Effector memory CD8-positive, alpha-beta T cell (primary cell): ENCODE data around the gene CRISPLD2.
"Not testable (repeated sequence)": the region's sequence is repeated elsewhere in the genome, so short reads cannot be mapped to it uniquely, and the experiment has no call there.

Experiments used
- ATAC-seq: fragments of 150-1000 bp; cut with Tn5 transposase; replicated peaks from 2 replicates; pipeline ENCODE4 v1.10.0; 2021; ENCODE audit warnings: mild to moderate bottlenecking, moderate library complexity
- DNase-seq, 3 experiments: peaks; one replicate each; pipeline ENCODE4 v3.0.0; 2021
- H3K27ac Mint-ChIP-seq, 2 donors: one replicate each; pipeline ENCODE4 v1.8.0; 2022; ENCODE audit warnings: mild to moderate bottlenecking in 2 of 2, mixed read lengths in 2 of 2, moderate library complexity in 2 of 2
- H3K27me3 Mint-ChIP-seq, 2 donors: one replicate each; pipeline ENCODE4 v1.8.0; 2022; ENCODE audit warnings: mixed read lengths in 2 of 2
- H3K36me3 Mint-ChIP-seq: one replicate; pipeline ENCODE4 v1.8.0; 2022; ENCODE audit warnings: mild to moderate bottlenecking, moderate library complexity, mixed read lengths; ENCODE audit not compliant: insufficient read depth
- H3K4me1 Mint-ChIP-seq, 2 donors: one replicate each; pipeline ENCODE4 v1.8.0; 2022; ENCODE audit warnings: low read depth in 2 of 2, mixed read lengths in 2 of 2
- H3K4me3 Mint-ChIP-seq, 2 donors: one replicate each; pipeline ENCODE4 v1.8.0; 2022; ENCODE audit warnings: mild to moderate bottlenecking in 2 of 2, mixed read lengths in 2 of 2, moderate library complexity in 2 of 2
- H3K9me3 Mint-ChIP-seq, 2 donors: one replicate each; pipeline ENCODE4 v1.8.0; 2022; ENCODE audit warnings: mixed read lengths in 2 of 2

Gene CRISPLD2

GRCh38 chr16:84855435-84856202, 35.8 kb downstream of the CRISPLD2 start:
- H3K27me3 Mint-ChIP-seq = peaks cover 16 to 54% of the 10 kb centered on the region in 2 donors
- H3K27ac Mint-ChIP-seq, H3K9me3 Mint-ChIP-seq, H3K36me3 Mint-ChIP-seq, DNase-seq, H3K4me3 Mint-ChIP-seq, ATAC-seq, H3K4me1 Mint-ChIP-seq: not testable (repeated sequence)

DNA sequence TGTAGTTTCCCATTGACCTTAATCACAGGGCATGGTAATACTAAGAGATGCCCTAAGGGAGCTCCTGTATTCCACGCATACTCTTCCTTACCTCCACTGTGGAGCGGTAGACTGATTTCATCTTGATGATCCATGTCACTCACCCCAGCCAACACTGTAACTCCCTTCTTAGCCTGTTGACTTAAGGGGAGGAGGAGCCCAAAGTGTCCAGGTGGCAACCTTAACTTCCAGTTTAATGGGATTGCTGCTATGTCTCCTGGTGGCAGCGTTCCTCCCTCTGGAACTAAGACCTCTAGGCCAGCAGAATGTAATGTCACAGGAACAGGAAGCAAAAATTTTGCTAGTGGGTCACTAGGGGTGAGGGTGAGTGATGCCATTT, 36.4 kb downstream of the CRISPLD2 start:
- H3K9me3 Mint-ChIP-seq, H3K4me3 Mint-ChIP-seq, H3K36me3 Mint-ChIP-seq, ATAC-seq, H3K4me1 Mint-ChIP-seq, DNase-seq, H3K27ac Mint-ChIP-seq: not testable (repeated sequence)
- H3K27me3 Mint-ChIP-seq = peaks cover 10 to 49% of the 10 kb centered on the region in 2 donors

DNA sequence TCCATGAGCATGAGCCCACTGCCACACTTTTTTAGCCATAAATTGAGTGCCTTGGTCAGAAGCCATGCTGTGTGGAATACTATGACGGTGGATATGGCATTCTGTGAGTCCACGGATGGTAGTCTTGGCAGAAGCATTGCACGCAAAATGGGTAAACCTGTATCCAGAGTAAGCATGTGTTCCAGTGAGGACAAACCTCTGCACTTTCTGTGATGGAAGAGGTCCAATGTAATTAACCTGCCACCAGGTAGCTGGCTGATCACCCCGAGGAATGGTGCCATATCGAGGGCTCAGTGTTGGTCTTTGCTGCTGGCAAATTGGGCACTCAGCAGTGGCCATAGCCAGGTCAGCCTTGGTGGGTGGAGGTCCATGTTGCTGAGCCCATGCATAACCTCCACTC, 37.0 kb downstream of the CRISPLD2 start:
- H3K27me3 Mint-ChIP-seq = peaks cover 6 to 48% of the 10 kb centered on the region in 2 donors
- not testable (repeated sequence) for H3K4me3 Mint-ChIP-seq, H3K9me3 Mint-ChIP-seq, DNase-seq, H3K4me1 Mint-ChIP-seq, H3K36me3 Mint-ChIP-seq, H3K27ac Mint-ChIP-seq, ATAC-seq

DNA sequence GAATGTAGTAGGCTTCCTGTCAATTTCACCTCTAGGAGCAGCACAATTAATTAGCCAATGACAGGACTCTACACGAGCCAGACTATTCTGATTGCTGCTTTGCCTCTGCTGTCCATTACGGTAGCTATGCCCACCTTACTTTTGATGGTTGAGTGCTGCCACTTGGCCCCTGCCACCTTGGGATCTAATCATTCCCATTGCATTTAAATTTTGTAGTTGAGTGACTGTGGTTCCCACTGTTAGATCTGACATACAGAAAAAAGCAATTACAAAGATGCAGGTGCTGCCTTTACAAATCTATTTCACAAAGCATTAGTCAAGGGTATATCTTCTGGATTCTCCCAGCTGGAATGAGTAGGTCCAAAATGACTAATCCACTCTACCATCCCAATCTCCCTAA, 39.9 kb downstream of the CRISPLD2 start:
- Mint-ChIP-seq H3K27me3 (peaks cover 8 to 40% of the 10 kb centered on the region in 2 donors), H3K36me3 (no peaks in the 10 kb centered on the region), H3K4me1 (no peaks in the 10 kb centered on the region), H3K9me3 (peaks cover 3 to 7% of the 10 kb centered on the region in 2 donors), H3K27ac (no peak overlapping the region), H3K4me3 (no peak overlapping the region)
- ATAC-seq (no peak), DNase-seq (no peak)

DNA sequence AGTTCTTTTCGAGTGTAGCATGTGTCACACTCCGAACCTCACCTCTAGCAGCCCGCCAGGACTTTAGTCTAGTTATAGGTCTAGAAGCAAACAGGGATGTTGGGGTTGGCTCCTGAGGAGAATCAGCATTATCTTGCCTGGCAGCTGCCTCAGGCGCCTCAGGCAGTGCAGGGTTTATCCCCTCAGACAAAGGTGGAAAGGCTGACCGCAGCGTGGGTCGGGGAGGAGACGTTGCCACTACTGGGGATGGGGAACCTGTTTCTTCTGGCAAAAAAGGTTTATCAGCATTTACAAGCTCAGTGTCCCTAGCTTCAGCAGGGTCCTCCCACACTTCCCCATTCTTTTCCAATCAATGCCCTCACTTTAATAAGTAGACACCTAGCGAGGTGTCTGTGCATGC, 40.6 kb downstream of the CRISPLD2 start:
- no peaks in the 10 kb centered on the region for H3K4me1 Mint-ChIP-seq
- no peak for DNase-seq
- H3K27me3 Mint-ChIP-seq = peaks cover 6 to 40% of the 10 kb centered on the region in 2 donors
- no peak overlapping the region for H3K4me3 Mint-ChIP-seq
- ATAC-seq = no peak
- no peak overlapping the region for H3K27ac Mint-ChIP-seq
- peaks cover 3 to 7% of the 10 kb centered on the region in 2 donors for H3K9me3 Mint-ChIP-seq
- H3K36me3 Mint-ChIP-seq = no peaks in the 10 kb centered on the region

DNA sequence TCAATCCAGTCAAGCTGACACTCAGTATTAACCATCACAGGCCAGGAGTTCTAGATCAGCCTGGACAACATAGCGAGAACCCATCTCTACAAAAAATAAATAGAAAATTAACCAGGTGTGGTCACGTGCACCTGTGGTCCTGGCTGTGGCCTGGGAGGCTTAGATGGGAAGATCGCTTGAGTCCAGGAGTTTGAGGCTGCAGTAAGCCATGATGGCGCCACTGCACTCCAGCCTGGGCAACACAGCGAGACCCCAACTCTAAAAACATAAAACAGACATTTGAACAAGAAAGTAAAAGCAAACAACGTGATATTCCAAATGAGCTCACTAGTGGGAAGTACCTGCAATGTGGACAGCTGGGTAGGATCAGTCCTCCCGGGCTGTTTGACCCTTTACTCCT, 41.9 kb downstream of the CRISPLD2 start:
- Mint-ChIP-seq H3K27ac (no peak overlapping the region), H3K4me1 (no peaks in the 10 kb centered on the region), H3K36me3 (no peaks in the 10 kb centered on the region), H3K4me3 (no peak overlapping the region), H3K9me3 (peaks cover 3 to 7% of the 10 kb centered on the region in 2 donors), H3K27me3 (peaks cover 11 to 50% of the 10 kb centered on the region in 2 donors)
- no peak for ATAC-seq
- DNase-seq = no peak

DNA sequence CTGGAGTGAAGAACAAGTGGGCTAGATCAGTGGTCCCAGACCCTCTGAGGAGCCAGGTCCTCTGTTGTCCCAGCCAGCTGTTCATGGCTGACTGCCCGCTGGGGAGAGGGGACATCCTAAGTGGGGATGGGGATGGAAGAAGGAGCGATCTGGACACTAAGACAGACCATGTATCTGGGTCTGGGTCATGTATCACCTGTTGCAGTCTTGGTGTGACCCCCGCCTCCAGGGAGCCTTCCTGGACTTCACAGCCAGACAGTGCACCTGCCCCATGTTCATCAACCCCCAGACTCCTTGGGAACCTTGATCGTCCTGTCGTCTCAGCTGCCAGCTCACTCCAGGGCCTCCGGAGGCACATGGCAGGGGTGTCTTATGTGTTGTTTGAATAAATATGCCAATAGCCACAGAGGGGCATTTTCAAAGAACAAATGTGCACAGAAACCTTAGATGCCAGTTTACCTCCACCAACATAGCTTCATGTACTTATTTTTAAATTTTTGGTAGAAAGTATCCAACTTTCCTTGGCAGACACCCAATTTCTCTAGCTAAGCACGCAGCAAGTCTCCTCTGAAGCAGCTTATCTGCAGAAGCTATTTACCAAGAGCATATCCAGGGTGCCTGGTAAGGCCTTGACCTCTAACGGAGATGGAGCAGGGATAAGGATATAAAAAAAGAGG, 43.2 kb downstream of the CRISPLD2 start:
- no peaks in the 10 kb centered on the region for H3K36me3 Mint-ChIP-seq
- H3K4me1 Mint-ChIP-seq = no peaks in the 10 kb centered on the region
- no peak overlapping the region for H3K27ac Mint-ChIP-seq
- peaks cover 15 to 63% of the 10 kb centered on the region in 2 donors for H3K27me3 Mint-ChIP-seq
- H3K4me3 Mint-ChIP-seq = no peak overlapping the region
- no peak for DNase-seq
- no peak for ATAC-seq
- H3K9me3 Mint-ChIP-seq = peaks cover 3 to 7% of the 10 kb centered on the region in 2 donors

GRCh38 chr16:84863481-84863814, 43.7 kb downstream of the CRISPLD2 start:
- DNase-seq (no peak), ATAC-seq (no peak)
- H3K9me3 Mint-ChIP-seq = peaks cover 3 to 7% of the 10 kb centered on the region in 2 donors
- no peaks in the 10 kb centered on the region for H3K4me1 Mint-ChIP-seq
- H3K36me3 Mint-ChIP-seq = no peaks in the 10 kb centered on the region
- H3K27me3 Mint-ChIP-seq = peaks cover 20 to 68% of the 10 kb centered on the region in 2 donors
- H3K27ac Mint-ChIP-seq = no peak overlapping the region
- H3K4me3 Mint-ChIP-seq = no peak overlapping the region

DNA sequence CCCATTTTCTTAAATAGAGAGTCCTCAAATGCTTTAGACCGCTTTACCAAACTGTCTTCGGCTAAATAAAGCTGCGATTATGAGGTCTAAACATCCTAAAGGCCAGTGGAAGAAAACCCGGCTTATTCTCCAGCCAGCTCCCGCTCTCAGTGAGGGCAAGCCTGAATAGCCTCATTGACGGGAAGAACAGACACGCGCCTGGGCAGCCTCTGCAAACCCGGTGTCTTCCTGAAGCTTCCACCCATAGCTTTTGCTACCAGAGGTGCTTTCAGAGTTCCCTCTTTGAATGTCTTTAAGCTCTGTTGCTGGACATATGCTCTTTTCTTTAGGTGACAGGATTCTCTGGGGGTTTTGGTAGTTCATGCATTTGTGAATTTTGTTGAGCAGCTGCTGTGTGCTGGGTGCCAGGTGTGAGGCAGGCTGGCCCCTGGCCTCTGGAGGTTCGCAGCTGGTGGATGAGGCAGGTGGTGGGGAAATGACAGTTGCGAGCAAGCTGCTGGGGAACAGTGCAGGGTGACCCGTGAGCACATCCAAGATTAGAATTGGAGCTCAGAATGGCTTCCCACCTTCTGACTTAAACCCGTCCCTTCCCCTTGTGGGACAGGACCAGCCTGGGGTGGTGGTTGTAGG, 44.7 kb downstream of the CRISPLD2 start:
- no peaks in the 10 kb centered on the region for H3K4me1 Mint-ChIP-seq
- ATAC-seq (no peak), DNase-seq (no peak)
- peaks cover 3 to 7% of the 10 kb centered on the region in 2 donors for H3K9me3 Mint-ChIP-seq
- no peak overlapping the region for H3K27ac Mint-ChIP-seq
- peaks cover 20 to 69% of the 10 kb centered on the region in 2 donors for H3K27me3 Mint-ChIP-seq
- no peaks in the 10 kb centered on the region for H3K36me3 Mint-ChIP-seq
- H3K4me3 Mint-ChIP-seq = no peak overlapping the region

DNA sequence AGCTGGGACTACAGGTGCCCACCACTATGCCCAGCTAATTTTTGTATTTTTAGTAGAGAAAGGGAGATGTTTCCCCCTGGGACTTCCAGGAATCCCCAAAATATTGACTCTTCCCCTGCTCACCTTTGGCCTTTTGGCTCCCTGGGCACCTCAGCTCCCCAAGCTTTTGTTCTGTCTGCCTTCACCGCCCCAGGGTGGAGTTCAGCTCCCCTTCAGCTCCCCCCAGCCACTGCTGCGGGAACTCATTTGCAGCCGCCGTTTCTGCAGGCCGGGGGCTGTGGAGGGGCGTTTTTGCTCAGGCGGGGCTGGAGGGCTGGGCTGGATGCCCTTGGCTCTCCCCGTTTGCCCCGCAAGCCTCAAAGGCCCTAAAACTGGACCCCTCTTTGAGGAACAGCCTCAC, 47.9 kb downstream of the CRISPLD2 start:
- Mint-ChIP-seq H3K27ac (no peak overlapping the region), H3K36me3 (no peaks in the 10 kb centered on the region), H3K9me3 (no peaks in the 10 kb centered on the region), H3K4me1 (no peaks in the 10 kb centered on the region), H3K4me3 (no peak overlapping the region), H3K27me3 (peaks cover 20 to 48% of the 10 kb centered on the region in 2 donors)
- no peak for ATAC-seq
- DNase-seq = no peak

DNA sequence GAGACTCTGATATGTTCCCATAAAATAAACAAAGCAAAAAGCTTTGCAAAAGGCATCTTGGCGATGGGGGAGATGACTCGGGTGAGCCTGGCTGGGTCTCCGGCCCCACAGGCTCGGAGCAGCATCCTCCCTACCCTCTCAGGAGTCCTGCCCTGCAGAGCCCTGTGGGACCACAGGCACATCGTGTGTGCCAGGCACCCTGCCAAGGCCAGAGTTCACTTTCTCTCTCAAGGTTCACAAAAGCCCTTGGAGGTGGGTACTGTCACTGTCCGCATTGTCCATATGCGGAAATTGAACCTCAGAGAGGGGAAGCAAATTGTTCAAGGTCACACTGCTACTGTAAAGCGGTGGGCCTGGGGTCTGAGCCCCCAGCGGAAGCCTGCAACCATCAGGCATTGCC, 48.5 kb downstream of the CRISPLD2 start:
- DNase-seq (no peak), ATAC-seq (no peak)
- Mint-ChIP-seq H3K27me3 (peaks cover 20 to 42% of the 10 kb centered on the region in 2 donors), H3K36me3 (no peaks in the 10 kb centered on the region), H3K4me1 (no peaks in the 10 kb centered on the region), H3K9me3 (no peaks in the 10 kb centered on the region), H3K4me3 (no peak overlapping the region), H3K27ac (no peak overlapping the region)

DNA sequence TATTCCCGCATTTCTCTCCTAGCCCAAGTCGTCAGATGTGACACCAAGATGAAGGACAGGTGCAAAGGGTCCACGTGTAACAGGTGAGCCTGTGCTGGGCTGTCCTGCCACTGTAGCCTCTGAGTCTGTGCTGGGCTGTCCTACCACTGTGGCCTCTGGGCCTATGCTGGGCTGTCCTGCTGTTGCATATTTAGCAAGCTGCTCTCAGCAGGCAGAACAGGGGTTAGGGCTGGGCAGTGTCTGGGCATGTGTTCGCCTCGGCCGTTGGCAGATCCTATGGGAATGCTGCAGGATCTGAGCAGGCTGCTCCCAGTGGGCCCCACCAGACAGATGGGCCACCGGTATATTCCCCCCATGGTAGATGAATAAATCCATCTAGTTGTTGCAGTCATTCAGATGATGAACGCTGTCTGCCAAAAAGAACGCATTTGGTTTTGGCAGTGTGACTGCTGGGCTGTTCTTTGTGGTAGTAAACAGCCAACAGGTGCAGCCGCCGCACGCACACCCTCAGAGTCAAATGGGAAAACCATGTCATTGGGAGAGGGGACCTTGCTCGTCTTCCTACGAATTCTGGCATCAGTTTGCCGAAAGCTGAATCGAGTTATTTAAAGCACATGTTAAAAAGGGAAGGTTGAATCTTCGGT, 49.2 kb downstream of the CRISPLD2 start:
- Mint-ChIP-seq H3K9me3 (no peaks in the 10 kb centered on the region), H3K4me1 (no peaks in the 10 kb centered on the region), H3K27me3 (peaks cover 20 to 38% of the 10 kb centered on the region in 2 donors), H3K27ac (no peak overlapping the region), H3K36me3 (no peaks in the 10 kb centered on the region), H3K4me3 (no peak overlapping the region)
- no peak for DNase-seq
- no peak for ATAC-seq

- DNase-seq (no peak), ATAC-seq (no peak)
- Mint-ChIP-seq H3K27ac (no peak overlapping the region), H3K27me3 (peaks cover 18 to 38% of the 10 kb centered on the region in 2 donors), H3K36me3 (no peaks in the 10 kb centered on the region), H3K9me3 (no peaks in the 10 kb centered on the region), H3K4me3 (no peak overlapping the region), H3K4me1 (no peaks in the 10 kb centered on the region)
These were observed 49.7 kb downstream of the CRISPLD2 start for GRCh38 chr16:84869473-84869845.
